GM06990 (cell line): Measurements from ENCODE around the gene GNA15.
A peak's percentile ranks its signal among the peaks of the same experiment; 100 is the strongest.

ENCODE experiments used
- DNase-seq: peaks from one replicate; pipeline ENCODE4 v3.0.0-alpha.2; 2011; ENCODE audit not compliant: insufficient read length; ENCODE audit errors: extremely low read depth
- H3K27me3 ChIP-seq: replicated peaks from 2 replicates; pipeline ENCODE4 v1.6.0; 2011; ENCODE audit warnings: low read length; ENCODE audit not compliant: control insufficient read depth, insufficient read depth
- H3K36me3 ChIP-seq: 2 replicates; pipeline ENCODE4 v1.5.1; 2011; ENCODE audit warnings: low read length; ENCODE audit not compliant: control insufficient read depth, insufficient read depth
- H3K4me3 ChIP-seq: replicated peaks from 2 replicates; pipeline ENCODE4 v1.5.1; 2011; ENCODE audit warnings: low read depth, mild to moderate bottlenecking, control low read depth, low read length
- TF ChIP-seq, protein P1 (sequence below): IDR thresholded peaks from 2 replicates; pipeline ENCODE4 v1.5.1; 2011; ENCODE audit warnings: low read length, control low read depth, mild to moderate bottlenecking, inconsistent platforms; ENCODE audit not compliant: insufficient read depth, poor library complexity, severe bottlenecking

Gene GNA15

DNA sequence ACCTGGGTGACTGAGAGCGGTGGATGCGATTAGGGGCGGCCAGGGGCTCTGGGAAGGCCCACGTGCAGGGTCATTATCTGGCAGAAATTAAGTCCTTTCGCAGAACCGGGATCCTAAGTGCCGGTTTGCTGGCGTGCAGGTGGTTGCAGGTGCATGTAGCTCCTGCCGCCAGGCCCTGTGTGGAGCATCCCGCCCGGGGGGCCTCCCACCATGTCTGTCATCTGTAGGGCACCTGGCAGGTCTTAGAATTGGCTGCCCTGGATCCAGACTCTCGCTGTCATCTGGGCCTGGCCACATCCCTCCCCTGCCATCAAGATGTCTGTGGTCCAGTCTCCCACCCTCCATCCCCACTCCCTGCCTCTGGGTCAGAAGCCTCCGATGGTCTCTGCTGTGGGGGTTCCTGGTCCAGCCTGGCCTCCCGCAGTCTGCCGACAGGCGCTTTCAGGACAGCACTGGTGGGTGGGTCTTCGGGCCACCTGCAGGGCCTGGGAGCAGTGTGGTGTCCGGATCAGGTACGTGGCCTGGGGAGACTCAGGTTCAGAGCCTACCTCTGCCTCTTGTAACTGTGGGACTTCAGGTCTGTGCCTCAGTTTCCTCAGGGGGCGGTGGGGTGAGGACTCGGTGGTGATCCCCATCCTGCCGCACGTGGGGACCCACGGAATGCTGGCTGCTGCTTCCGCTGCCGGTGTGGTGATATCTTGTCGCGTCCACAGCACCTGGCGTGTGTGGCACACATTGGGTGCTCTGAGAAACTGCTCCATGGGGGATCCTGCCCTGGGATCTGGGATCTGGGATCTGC, 36.3 kb upstream of the GNA15 start:
- Histone ChIP-seq H3K36me3 (no peaks in the 10 kb centered on the region), H3K27me3 (no peaks in the 10 kb centered on the region), H3K4me3 (no peak overlapping the region)
- no peak for DNase-seq
- TF ChIP-seq, protein P1, sequence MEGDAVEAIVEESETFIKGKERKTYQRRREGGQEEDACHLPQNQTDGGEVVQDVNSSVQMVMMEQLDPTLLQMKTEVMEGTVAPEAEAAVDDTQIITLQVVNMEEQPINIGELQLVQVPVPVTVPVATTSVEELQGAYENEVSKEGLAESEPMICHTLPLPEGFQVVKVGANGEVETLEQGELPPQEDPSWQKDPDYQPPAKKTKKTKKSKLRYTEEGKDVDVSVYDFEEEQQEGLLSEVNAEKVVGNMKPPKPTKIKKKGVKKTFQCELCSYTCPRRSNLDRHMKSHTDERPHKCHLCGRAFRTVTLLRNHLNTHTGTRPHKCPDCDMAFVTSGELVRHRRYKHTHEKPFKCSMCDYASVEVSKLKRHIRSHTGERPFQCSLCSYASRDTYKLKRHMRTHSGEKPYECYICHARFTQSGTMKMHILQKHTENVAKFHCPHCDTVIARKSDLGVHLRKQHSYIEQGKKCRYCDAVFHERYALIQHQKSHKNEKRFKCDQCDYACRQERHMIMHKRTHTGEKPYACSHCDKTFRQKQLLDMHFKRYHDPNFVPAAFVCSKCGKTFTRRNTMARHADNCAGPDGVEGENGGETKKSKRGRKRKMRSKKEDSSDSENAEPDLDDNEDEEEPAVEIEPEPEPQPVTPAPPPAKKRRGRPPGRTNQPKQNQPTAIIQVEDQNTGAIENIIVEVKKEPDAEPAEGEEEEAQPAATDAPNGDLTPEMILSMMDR, result no peak

DNA sequence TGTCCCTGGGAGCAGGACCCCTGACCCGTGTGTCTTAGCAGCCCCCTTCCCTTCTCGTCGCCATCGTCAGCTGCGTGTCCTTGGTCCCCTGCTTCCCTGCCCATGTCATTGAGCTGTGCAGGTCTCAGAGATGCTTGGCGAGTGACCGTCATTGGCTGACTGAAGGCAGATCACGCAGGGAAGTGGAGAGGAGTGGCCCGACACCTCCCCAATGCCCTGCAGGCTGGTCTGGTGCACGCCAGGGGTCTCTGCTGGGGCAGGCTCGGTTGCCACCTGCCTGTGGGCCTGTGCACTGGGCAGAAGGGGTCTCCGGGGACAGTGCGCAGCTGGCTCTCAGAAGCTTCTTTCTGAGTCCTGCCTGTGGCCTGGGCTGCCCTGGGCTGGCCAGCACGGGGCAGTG, 35.5 kb upstream of the GNA15 start:
- no peaks in the 10 kb centered on the region for H3K27me3 ChIP-seq
- H3K4me3 ChIP-seq, result no peak overlapping the region
- no peaks in the 10 kb centered on the region for H3K36me3 ChIP-seq
- TF ChIP-seq, protein P1, result no peak
- no peak for DNase-seq

DNA sequence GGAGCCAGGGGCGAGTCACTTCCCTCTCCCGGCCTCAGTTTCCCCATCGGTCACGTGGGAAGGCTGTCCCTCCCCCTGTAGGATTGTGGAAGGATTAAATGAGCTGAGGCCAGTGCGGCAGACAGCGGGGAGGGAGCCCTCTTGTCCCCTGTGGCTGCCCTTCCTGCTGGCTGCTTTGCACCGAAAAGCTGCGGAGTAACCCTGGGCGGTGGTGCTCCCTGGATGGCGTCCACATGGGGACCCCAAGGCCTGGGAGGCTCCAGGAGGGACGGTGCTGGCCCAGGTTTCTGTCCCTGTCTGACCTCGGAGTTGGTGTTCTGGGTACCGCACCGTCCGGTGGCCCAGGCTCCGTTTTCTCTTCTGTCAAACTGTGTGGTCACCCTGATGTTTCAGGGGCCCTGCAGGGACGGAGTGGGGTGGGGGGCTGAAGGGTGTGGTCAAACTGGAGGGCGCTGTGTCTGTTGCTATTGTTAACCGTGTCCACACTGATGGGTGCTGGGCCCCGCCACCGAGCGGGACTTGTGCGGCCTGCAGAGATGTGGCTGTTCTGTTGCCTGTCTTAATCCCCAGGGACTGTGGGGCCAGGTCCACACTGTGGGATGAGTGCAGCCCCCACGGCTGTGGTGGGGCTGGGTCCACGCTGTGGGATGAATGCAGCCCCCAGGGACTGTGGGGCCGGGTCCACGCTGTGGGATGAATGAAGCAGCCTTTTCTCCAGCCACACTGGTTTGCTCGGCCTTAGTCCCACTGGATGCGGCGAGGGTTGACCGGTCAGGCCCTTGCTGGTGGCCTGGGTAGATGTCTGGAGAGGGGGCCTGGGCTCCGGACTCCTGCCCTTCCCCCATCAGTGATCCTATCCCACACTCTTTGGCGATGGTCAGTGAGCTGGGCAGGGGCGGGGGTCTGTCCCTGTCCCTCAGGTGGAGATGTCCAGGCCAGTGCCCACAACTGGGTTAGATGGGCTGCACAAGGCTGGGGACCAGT, 34.8 kb upstream of the GNA15 start:
- Histone ChIP-seq H3K27me3 (no peaks in the 10 kb centered on the region), H3K36me3 (no peaks in the 10 kb centered on the region), H3K4me3 (no peak overlapping the region)
- TF ChIP-seq, protein P1, result no peak
- DNase-seq, result no peak

DNA sequence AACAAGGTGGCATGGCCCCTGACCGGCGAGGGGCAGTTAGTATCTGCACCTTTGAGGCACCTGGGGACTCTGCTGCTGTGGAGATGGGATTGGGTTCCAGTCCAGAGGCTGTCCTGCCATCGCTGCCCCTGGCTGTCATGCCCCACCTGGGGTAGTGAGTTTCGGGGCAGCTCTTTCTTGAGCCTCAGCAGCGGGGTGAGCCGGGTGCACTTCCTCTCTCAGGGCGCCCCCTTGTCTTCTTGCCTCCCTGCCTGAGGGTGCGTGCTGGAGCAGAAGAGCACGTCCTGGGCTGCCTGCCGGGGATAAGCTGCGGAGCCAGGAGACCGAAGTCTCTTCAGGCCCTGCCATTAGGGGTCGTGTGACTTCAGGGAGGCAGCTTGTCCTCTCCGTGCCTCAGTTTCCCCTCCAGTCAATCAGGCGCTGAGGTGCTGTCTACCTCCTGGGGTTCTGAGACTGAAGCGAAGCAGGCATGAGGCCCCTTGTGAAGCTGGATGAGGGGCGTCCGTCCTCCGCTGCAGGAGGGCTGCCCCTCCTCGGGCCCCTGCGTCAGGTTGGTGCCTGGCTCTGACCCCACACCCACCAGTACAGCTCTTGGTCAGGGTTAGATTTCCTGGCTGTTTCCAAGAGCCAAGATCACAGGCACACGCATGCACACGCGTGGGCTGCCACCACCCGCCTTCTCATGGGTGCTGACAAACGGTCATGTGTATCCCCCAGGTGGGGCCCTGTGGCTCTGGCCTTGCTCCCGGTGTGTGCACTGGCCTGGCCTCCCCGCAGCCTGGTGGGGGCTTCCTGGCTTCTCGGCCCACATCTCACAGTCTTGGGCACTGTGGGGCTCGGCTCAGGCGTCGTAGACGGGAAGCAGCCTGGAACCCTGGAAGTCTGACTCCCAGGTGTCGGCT, 33.3 kb upstream of the GNA15 start:
- peak; percentile 6 for DNase-seq
- Histone ChIP-seq H3K27me3 (no peaks in the 10 kb centered on the region), H3K4me3 (no peak overlapping the region), H3K36me3 (no peaks in the 10 kb centered on the region)
- TF ChIP-seq, protein P1, result no peak

DNA sequence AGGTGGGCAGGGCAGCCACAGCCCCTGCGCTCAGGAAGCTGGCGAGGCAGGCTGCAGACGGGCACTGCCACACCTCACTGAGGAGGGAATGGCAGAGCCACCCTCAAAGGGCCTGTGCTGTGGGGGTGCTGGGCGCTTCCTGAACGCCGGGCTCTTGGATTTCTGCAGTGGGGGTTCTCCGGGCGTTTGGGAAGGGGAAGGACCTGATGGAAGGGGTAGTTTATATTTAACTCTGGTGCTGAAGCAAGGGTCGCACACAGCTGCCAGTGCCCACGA, 31.2 kb upstream of the GNA15 start:
- no peaks in the 10 kb centered on the region for H3K27me3 ChIP-seq
- no peak overlapping the region for H3K4me3 ChIP-seq
- no peaks in the 10 kb centered on the region for H3K36me3 ChIP-seq
- no peak for DNase-seq
- TF ChIP-seq, protein P1, result no peak
